Posterior cingulate gyrus (tissue), 11 donors: ENCODE data around the gene TRA2A.
A peak's percentile ranks its signal among the peaks of the same experiment; 100 is the strongest.
"Not testable (repeated sequence)": the region's sequence is repeated elsewhere in the genome, so short reads cannot be mapped to it uniquely, and the experiment has no call there.

Source experiments
- DNase-seq, 10 donors: peaks; one replicate each; pipeline versions ENCODE4 v3.0.0 to v3.0.0-alpha.2; 2020 to 2021; ENCODE audit warnings: mixed read lengths in 3 of 10
- intact Hi-C: fragments of 100-400 bp; cut with DNase I; formaldehyde crosslinking; loops from one replicate; pipeline ENCODE4 v1.15.1; 2023

TRA2A gene

GRCh38 chr7:23531794-23532489 is at the start of gene TRA2A:
TSS of gene TRA2A (minus strand) at chr7:23531981. CDS start at chr7:23531824, 157 bp downstream.
- DNase-seq = peak; percentile 94 to 100 (median 98)
- intact Hi-C loops = loop anchor here (2.0 to 5.0 kb wide), 3 partner anchors 65 to 425 kb away; partner anchors contain the start of genes CCDC126, KLHL7 and NUP42

- intact Hi-C loops = loop anchor here (1.0 kb wide), 1 partner anchor 142 kb away; no protein-coding TSS in a partner anchor
- DNase-seq = peak; percentile 21 to 96 (median 73)
Measured at GRCh38 chr7:23570592-23571200, 38.9 kb upstream of the TRA2A start.

GRCh38 chr7:23558303-23558702 is 26.5 kb upstream of the TRA2A start:
- intact Hi-C loops = no loop called here
- DNase-seq = no peak

GRCh38 chr7:23547662-23548061 is 15.9 kb upstream of the TRA2A start:
- DNase-seq = no peak
- intact Hi-C loops = loop anchor here (1.0 kb wide), 1 partner anchor 165 kb away; no protein-coding TSS in a partner anchor

GRCh38 chr7:23546897-23547572 is 15.3 kb upstream of the TRA2A start:
- DNase-seq = peak; percentile 51 to 95 (median 74)
- intact Hi-C loops = loop anchor here (1.0 kb wide), 1 partner anchor 165 kb away; no protein-coding TSS in a partner anchor

- intact Hi-C loops = no loop called here
- no peak for DNase-seq
Measured at GRCh38 chr7:23545493-23545892, 13.7 kb upstream of the TRA2A start.

- intact Hi-C loops = no loop called here
- no peak for DNase-seq
Measured at GRCh38 chr7:23544913-23545354, 13.2 kb upstream of the TRA2A start.

GRCh38 chr7:23542752-23543151 is 11.0 kb upstream of the TRA2A start:
- DNase-seq = no peak
- intact Hi-C loops = no loop called here

- intact Hi-C loops = no loop called here
- no peak for DNase-seq
Measured at GRCh38 chr7:23539494-23539907, 7.7 kb upstream of the TRA2A start.

GRCh38 chr7:23538301-23538700 is 6.5 kb upstream of the TRA2A start:
- intact Hi-C loops = no loop called here
- no peak for DNase-seq

GRCh38 chr7:23533238-23533604 is 1.4 kb upstream of the TRA2A start:
- intact Hi-C loops = loop anchor here (2.0 to 5.0 kb wide), 3 partner anchors 64 to 426 kb away; partner anchors contain the start of genes CCDC126, KLHL7 and NUP42
- no peak for DNase-seq

GRCh38 chr7:23532490-23533237 is 883 bp upstream of the TRA2A start:
- DNase-seq = no peak
- intact Hi-C loops = loop anchor here (2.0 to 5.0 kb wide), 3 partner anchors 64 to 425 kb away; partner anchors contain the start of genes CCDC126, KLHL7 and NUP42

GRCh38 chr7:23531050-23531793 is 559 bp downstream of the TRA2A start:
- DNase-seq = peak in 9 of 10 donors; percentile 27 to 89 (median 38)
- intact Hi-C loops = loop anchor here (5.0 kb wide), 2 partner anchors 349 to 424 kb away; partner anchors contain the start of genes KLHL7 and NUP42

- DNase-seq = no peak
- intact Hi-C loops = loop anchor here (5.0 kb wide), 2 partner anchors 348 to 423 kb away; partner anchors contain the start of genes KLHL7 and NUP42
Measured at GRCh38 chr7:23530405-23530804, 1.4 kb downstream of the TRA2A start.

- intact Hi-C loops = no loop called here
- no peak for DNase-seq
Measured at GRCh38 chr7:23529262-23529859, 2.4 kb downstream of the TRA2A start.

GRCh38 chr7:23525611-23526010 is 6.2 kb downstream of the TRA2A start:
- intact Hi-C loops, DNase-seq: not testable (repeated sequence)

GRCh38 chr7:23524473-23524872 is 7.3 kb downstream of the TRA2A start:
- intact Hi-C loops = no loop called here
- DNase-seq = no peak

- intact Hi-C loops = no loop called here
- no peak for DNase-seq
Measured at GRCh38 chr7:23523486-23524075, 8.2 kb downstream of the TRA2A start.

GRCh38 chr7:23520582-23520981 is 11.2 kb downstream of the TRA2A start:
- intact Hi-C loops = no loop called here
- DNase-seq = no peak
